Left forelimb (tissue), 1 donor: Measurements from ENCODE around the gene PDZD4.
A peak's percentile ranks its signal among the peaks of the same experiment; 100 is the strongest.

Source experiments
- DNase-seq: peaks from one replicate; pipeline ENCODE4 v3.0.0-alpha.2; 2018; ENCODE audit warnings: low spot score

The PDZD4 gene

GRCh38 chrX:153812220-153812619 lies 18.1 kb downstream of the PDZD4 start:
- DNase-seq, result no peak

DNA sequence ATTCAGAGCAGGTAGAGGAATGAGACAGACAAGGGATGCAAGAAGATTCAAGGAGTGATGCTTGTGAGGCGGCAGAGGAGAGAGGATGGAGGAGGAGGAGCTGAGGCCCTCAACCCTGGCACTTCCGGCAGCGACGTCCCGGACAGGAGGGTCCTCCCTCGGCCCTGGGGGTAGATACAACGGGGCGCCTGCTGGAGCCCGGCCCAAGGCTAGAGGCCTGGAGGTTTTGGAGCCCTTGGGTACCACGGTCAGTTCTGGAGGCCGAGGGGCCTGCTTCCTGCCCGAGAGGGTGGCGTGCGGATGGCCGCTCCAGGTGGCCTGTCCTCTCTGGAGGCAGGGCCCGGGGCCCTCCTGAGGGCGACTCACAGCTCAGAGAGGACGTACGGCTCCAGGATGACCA lies 22.4 kb downstream of the PDZD4 start:
- no peak for DNase-seq

GRCh38 chrX:153806999-153807575 lies 23.3 kb downstream of the PDZD4 start:
- no peak for DNase-seq

- no peak for DNase-seq
Observed at GRCh38 chrX:153805436-153805835, 24.9 kb downstream of the PDZD4 start.

DNA sequence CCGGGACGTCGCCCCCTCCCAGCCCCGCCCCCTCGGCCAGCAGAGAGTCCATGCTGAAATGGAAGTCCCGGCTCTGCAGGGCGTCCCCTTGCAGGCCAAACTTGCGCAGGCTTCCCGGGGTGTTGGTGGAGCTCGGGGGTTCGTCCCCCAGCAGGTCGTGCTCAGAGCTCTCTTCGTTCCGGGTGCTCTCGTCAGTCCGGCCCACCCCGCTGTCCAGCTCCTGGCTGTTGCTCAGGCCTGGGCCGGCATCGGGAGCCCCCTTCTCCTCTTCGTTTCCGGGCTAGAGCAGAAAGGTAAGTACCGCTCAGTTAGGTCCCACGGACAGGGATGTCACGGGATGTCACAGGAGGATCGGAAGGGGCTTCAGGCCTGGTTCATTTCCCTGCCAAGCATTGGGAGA lies 25.7 kb downstream of the PDZD4 start:
- no peak for DNase-seq

- no peak for DNase-seq
Observed at GRCh38 chrX:153804100-153804595, 26.2 kb downstream of the PDZD4 start.

DNA sequence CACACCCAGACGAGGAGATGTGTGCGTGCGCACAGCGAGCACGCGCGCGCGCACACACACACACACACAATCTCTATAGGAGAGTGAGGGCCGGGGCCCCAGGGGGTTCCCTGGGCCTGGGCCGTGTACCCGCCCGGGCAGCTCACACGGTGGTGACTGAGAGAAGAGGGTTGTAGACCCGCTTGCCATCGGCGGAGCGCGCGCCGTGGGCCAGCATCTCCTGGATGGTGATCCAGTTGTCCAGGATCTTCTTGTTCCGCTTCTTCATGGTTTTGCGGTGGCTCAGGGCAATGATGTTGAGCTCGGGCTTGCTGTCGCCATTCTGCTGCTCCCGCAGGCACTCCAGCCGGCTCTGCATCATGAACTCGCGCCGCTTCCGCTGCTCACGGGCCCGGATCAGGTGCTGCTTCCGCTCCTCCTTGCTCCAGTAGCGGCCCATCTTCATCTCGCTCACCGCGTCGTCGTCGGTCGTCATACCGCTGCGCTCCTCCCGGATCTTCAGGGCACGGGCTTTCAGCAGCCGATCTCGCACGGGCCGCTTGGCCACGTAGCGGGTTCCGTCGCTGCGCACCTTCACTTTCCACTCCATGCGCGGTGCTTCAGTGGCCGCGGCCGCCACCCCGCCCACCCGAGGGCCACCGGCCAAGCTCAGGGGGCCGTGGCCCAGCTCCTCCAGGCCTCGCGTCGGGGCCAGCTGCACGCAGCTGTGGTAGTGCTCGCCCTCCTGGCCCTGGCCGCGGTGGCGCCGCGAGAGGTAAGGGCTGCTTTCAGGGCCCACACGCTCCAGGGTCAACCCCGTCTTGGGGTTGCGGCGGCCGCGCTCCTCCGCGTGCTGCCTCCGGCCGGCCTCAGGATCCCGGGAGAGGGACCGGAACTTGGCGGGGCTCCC lies 26.9 kb downstream of the PDZD4 start:
- DNase-seq, result no peak

GRCh38 chrX:153802513-153803045 lies 27.8 kb downstream of the PDZD4 start:
- no peak for DNase-seq

DNA sequence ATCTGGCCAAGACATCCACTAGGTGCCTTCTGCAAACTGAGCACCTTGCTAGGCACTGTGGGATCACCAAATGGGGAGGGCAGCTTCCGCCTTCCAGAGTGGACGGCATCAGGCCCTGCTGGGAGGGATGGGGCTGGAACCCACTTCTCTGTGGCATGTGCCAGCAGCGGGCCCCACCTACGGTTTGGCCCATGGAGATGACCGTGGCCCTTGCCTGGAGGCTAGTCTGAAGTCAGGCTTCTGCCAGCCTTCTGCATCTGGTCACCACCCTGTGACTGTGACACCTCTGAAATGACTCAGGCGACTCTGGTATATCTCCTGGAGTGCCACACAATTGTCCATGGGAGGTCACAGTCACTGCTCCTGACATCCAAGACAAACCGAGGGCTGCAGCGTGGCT lies 28.7 kb downstream of the PDZD4 start:
- DNase-seq, result no peak

DNA sequence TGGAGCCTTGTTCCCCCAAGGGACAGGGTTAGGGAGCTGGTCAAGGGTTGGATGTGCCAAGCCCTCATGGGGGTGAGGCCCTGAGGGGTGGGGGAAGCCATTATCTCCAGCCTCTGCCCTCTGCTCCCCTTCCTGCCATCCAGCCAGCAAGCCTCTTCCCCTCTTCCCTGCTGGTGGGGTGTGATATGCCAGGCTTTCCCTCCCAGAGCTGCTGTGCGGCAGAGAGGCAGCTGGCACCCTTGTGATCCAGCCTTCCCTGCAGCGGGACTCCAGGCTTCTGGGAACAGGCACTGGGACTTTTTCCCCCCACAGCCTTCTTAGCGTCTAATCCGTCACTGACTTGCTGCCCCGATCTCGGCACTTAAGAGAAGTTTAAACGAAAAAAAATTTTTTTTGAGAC lies 29.6 kb downstream of the PDZD4 start:
- DNase-seq, result no peak

DNA sequence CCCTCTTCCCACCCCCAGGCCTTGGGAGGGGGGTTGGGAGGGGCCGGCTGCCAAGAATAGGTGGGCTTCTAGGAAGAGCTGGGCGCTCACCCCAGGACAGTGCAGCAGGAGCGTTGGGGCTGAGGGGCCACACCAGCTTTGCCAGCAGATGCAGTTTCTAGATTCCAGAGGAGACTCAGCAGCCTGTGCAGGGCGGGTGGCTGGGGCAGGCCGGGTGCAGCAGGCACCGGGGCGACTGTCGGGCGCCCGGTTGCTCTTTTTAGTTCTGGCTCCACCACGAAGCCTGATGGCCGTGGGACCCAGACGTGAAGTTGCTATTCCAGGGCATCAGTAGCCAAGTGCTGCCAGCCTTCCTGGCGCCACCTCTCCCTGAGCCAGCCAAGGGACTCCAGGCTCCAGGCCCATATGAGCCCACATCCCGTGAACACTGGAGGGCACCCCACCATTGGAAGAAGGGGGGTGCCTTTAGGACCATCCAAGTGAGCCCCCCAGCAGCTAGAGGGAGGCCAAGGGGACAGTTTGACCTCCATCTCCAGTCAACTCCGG lies 30.1 kb downstream of the PDZD4 start:
- no peak for DNase-seq

GRCh38 chrX:153799326-153799725 lies 31.0 kb downstream of the PDZD4 start:
- no peak for DNase-seq

- no peak for DNase-seq
Observed at GRCh38 chrX:153797415-153798015, 32.8 kb downstream of the PDZD4 start.

DNA sequence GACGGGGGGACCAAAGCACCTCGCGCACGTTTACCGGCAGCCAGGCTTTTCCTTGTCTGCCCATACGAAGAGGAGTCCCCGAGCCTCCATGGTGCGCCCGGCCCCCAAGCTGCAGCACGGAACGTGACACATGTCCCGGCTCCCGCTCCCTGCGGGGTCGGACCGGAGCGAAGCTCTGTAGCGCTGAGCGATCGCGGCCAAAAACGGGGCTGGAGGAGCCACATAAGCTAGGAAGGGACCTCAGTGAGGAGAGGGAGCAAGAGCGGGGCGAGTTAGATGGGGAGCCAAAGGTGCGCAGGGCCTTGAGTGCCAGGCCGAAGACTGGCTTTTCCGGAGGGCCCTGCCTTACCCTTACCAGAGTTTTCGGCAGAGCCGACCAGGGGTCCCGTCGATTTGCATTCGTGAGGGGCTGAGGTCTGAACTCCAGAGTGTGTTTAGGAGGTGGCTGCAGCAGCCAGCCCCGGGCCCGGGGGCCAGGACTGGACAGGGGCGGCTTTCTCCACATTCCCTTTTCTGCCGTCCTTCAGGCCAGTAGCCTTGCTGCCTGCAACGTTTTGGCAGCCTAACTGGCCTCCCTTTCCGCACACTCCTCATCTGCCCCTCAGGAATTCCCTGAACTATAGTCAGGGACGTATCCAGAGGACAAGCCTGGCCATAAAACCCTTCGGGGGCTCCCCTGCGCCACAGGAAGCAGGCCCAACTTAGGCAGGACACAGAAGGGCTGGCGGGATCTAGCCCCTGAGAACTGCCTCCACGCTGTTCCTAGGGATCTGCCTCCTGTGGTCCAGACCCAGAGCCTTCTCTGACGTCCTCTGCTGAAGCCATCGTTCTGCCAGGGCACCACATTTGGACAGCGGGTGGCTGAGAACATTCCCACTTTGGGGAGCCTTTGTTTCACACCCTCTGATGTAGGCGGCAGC lies 35.2 kb downstream of the PDZD4 start:
- no peak for DNase-seq

- DNase-seq, result peak; percentile 93
Observed at GRCh38 chrX:153794018-153794896, 36.1 kb downstream of the PDZD4 start, which contains the start of the genes IDH3G and SSR4. TSS of gene IDH3G (minus strand) at chrX:153794375. CDS start at chrX:153794326, 49 bp downstream. TSS of gene SSR4 (plus strand) at chrX:153794668. CDS start at chrX:153794688, 20 bp downstream.

DNA sequence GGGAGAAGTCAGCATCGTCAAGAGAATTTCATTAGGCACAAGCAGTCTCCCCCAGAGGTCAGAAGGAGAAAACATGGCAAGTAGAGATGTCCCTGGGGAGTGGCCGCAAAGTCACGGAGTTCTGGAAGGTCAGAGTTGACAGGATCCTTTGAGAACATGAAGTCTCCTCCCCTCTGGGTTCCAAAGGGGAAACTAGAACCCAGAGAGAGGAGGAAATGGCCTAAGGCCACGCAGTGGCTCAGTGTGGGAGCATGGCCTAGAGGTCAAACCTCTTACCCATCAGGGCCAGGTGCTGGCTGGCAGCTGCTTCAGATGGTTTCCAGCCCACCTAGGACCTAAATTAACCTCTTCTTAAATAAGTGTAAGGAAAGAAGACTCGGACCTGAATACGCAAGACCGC lies 37.1 kb downstream of the PDZD4 start:
- DNase-seq, result no peak

- no peak for DNase-seq
Observed at GRCh38 chrX:153792368-153792767, 38.0 kb downstream of the PDZD4 start.

- DNase-seq, result no peak
Observed at GRCh38 chrX:153791104-153791852, 39.1 kb downstream of the PDZD4 start.

GRCh38 chrX:153789654-153790053 lies 40.7 kb downstream of the PDZD4 start:
- DNase-seq, result no peak
